NCI-H2227 treated with DMSO at 0.1 percent for 48 hours (cell line): Measurements from ENCODE around the gene CHRNE.
"Not testable (repeated sequence)": the region's sequence is repeated elsewhere in the genome, so short reads cannot be mapped to it uniquely, and the experiment has no call there.

Experiments used
- DNase-seq: peaks from one replicate; lab custom pipeline; 2025; lab: John Stamatoyannopoulos, UW

The CHRNE gene

DNA sequence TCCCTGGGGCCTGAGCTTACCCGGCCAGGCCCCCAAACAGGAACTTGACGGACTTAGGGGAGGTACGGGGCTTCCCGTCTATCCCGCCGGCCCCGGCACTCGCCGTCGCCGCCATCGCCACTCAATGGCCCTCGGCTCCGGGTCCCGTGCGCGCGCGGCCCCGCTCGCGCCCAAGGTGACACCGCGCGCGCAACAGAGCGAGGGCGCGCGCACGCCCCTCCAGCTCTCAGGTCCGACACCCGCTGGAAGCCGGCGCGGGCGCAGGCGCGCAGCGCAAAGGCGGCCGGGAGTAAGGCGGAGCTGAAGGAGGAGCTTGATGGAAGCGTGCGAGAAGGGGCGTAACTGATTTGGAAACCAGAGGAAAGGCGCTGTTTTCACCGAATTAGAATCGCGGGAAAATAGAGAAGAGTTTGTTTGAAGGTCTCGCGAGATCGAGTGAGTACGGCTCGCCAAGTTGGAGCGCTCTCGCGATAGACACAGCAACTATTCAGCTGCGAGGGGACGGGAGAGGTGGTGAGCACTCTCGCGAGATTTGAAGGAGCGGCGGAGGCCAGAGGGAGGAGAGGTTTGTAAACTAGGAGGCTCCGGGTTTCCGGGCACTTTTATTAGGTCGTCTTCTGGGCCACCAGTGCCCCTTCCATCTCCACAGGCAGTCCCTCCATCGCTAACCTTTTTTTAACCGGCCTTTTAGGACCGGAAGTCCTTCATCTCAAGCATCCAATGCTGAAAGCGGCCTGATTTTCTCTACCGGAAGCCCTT is 37.1 kb upstream of the CHRNE start, which contains the start of the genes RNF167 and SLC25A11:
TSS of gene RNF167 (plus strand) at position 473 of the 759 bp plus-strand sequence. CDS start 642 bp downstream, outside the sequence.
TSS of gene SLC25A11 (minus strand) at position 251 of the 759 bp plus-strand sequence. CDS start at position 115, 136 bp downstream.
- DNase-seq, result peak; percentile 95

DNA sequence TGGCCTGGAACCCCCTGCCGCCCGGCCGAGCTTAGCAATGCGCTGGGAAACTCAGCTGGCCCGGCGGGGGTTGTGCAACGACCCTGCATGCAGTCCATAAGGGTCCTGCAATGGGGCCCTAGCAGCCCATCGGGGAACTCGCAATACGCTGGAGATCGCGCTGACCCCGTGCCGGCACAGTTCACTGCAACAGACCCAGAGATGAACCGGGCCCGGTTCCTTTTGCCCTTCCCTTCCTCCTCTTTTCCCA is 36.6 kb upstream of the CHRNE start:
- DNase-seq, result no peak

DNA sequence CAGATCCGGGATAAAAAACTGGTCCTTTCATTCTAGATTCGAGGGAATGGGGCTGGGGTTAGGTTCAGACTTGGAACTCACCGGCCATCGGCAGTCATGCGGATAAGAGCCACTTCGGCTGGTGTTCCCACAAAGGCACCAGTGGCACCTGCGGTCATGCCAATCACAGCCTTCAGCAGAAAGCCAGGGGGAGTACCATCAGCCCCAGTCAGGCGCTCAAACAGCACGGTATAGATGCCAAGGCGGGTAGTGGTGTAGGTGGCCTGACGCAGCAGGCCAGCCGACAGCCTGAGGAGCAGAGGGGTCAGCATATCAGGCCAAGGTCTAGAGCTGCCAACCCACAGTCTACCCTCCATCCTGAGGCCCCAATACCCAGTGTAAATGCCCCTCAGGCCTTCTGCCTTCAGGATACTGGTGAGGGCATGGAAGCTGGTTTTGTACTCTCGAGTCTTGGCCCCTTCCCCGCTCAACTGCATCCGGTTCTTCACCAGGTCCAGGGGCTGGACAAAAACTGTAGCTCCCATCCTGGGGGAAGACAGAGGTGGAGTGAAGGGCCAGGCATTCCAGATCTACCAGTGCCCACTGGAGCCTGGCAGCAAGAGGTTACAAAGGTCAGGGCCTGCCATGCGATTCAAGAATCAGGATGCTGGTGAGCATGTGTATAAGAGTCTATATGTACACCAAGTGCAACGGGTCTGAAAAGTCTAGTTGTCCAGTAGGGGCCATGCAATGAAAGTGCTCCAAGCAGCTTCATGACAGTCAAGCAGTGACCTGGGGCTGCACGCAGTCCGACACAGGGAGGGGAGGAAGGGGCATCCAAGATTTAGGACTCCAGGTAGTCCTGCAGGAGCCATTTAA is 36.0 kb upstream of the CHRNE start:
- no peak for DNase-seq

DNA sequence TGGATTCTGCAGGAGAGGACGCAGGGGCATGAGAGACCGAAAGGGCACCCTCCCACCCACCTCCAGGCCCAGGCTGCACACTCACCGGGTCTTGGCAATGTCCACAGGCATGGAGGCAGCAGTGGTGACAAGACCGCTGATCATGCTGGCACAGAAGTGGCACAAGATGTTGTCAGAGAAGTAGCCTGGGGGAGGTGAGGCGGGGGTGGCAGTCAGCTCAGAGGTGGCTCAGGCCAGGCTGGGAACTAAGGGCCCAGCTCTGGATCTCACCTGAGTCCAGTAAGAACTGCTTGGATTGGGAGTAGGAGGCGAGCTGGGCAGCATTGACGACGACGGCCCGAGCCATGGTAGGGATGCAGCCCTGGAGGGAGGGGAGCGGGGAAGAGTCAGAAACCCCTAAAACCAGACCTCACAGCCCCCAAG is 35.2 kb upstream of the CHRNE start:
- DNase-seq, result no peak

DNA sequence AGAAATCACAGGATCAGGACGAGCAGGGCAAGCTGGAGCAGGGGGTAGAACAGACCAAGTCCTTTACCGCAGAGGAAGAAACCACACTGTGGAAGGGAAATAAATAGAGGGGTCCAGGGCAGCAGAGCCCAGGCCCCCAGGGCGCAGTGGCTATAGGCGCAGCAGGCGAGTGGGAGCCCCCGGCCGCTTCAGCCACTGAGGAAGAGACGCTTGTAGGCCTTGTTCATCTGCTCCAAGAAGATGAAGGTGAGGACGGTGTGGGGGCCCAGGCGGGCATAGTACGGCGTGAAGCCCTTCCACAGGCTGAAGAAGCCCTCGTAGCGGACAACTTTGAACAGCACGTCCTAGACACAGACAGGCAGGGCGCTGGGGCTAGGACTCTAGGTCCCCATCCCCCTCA is 34.7 kb upstream of the CHRNE start:
- DNase-seq, result no peak

DNA sequence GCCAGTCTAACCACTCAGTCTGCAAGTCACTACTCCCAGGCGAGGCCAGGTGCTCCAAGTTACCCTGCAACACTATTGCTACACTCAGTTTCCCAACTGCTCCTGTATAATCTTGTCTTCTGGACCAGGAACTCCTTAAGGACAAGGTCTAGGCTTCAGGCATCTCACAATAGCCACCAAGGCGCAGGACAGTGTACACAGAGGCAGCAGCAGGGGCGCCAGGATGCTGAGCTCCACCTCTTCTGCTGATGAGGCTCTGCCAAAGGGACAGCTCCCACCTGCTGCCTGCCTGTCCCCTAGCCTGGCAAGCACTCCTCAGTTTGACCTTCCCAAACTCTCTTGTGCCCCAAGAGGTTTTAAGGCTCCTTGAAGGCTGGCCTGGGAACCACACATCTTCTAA is 33.5 kb upstream of the CHRNE start:
- DNase-seq, result no peak

- no peak for DNase-seq
These were observed 32.8 kb upstream of the CHRNE start for GRCh38 chr17:4935650-4936049.

GRCh38 chr17:4934173-4934979 is 31.5 kb upstream of the CHRNE start:
- DNase-seq, result no peak

DNA sequence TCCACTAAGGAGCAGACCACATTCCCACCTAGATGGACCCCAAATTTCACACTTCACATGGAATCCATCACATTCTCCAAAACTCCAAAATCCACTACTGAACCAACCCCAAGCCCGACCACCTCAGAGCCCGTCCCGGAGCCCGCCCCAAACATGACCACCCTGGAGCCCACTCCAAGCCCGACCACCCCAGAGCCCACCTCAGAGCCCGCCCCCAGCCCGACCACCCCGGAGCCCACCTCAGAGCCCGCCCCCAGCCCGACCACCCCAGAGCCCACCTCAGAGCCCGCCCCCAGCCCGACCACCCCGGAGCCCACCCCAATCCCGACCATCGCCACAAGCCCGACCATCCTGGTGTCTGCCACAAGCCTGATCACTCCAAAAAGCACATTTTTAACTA is 30.7 kb upstream of the CHRNE start:
- DNase-seq, result no peak

GRCh38 chr17:4932756-4933155 is 29.9 kb upstream of the CHRNE start:
- no peak for DNase-seq

DNA sequence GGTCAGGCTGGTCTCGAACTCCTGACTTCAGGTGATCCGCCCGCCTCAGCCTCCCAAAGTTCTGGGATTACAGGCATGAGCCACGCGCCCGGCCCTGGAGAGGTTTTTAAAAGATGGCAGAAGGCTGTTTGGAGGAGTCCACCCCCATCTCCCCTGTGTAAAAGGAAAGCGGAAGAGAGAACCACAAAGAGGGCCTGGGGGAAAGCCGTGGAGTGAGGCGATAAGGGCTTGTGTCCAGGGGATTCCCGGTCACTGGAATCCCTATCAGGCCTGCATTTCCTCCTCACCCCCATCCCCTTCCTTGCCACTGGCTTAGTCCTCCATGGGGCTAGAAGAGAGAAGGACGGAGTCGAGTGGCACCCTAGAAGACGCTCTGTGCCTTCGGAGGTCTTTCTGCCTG is 29.1 kb upstream of the CHRNE start, which contains the start of gene GP1BA:
TSS of gene GP1BA (plus strand) at position 315 of the 400 bp plus-strand sequence. CDS start 328 bp downstream, outside the sequence.
- DNase-seq, result no peak

DNA sequence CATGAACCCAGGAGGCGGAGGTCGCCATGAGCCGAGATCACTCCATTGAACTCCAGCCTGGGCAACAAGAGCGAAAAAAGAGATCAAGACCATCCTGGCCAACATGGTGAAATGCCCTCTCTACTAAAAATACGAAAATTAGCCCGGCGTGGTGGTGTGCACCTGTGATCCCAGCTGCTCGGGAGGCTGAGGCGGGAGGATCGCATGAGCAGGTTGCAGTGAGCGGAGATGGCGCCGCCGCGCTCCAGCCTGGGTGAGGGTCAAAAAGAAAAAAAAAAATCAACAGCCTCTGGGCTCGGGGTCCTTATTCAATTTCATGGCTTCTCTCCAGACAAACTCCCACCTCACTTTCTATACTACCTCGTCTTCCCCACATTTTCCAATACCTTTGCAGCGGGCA is 26.0 kb upstream of the CHRNE start:
- no peak for DNase-seq

GRCh38 chr17:4926577-4927335 is 23.9 kb upstream of the CHRNE start:
- DNase-seq, result not testable (repeated sequence)

GRCh38 chr17:4921320-4921719 is 18.4 kb upstream of the CHRNE start:
- DNase-seq, result no peak

- no peak for DNase-seq
These were observed 17.6 kb upstream of the CHRNE start for GRCh38 chr17:4920351-4921048.

- DNase-seq, result no peak
These were observed 16.7 kb upstream of the CHRNE start for GRCh38 chr17:4919511-4920047.

- not testable (repeated sequence) for DNase-seq
These were observed 11.7 kb upstream of the CHRNE start for GRCh38 chr17:4914551-4914950.

GRCh38 chr17:4913994-4914393 is 11.1 kb upstream of the CHRNE start:
- no peak for DNase-seq

GRCh38 chr17:4908711-4909496 is 6.0 kb upstream of the CHRNE start:
- DNase-seq, result peak; percentile 26

DNA sequence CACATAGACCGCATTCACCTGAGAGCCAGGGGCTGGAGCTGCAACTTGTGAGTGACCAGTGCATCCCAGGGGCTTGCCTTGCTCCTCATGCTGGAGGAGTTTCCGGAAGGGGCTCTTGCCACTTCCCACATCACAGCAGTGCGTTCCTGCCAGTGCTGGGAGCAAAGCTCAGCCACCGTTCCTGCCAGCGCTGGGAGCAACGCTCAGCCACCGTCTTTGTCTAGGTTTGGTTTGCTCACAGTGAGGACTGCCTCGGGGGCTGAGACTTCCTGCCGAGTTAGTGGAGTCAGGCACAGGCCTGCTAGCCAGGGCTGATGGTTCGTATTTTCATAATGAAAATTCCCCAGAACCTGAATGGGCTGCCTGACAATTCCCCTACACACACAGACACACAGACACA is 5.4 kb upstream of the CHRNE start:
- DNase-seq, result no peak
